Measurements from ENCODE around the gene REV1.

- no peak for TF ChIP-seq MYBL2 (CRISPR knock-in tag; IDR thresholded peaks at IDR 0.05)
- TF ChIP-seq IRF2 (CRISPR knock-in tag; IDR thresholded peaks at IDR 0.05; ENCODE audit: borderline replicate concordance, low read depth), result no peak
- no peak for TF ChIP-seq CTCF (IDR thresholded peaks at IDR 0.05)
- no peak for TF ChIP-seq FOXJ3 (CRISPR knock-in tag; IDR thresholded peaks at IDR 0.05; ENCODE audit: borderline replicate concordance)
These were observed 111.9 kb downstream of the REV1 start for GRCh38 chr2:99377879-99378278.

Data from WTC11 (cell line).